MM.1S (cell line): ENCODE results near the gene RAB3B.

Source experiments
- DNase-seq: peaks from one replicate; pipeline ENCODE4 v3.0.0-alpha.2; 2015
- H2AFZ ChIP-seq: fragments of 300-600 bp; sonication (generic); 2 replicates; pipeline ENCODE4 v1.6.0; 2016; ENCODE audit warnings: antibody characterized with exemption, low read length
- H3F3A ChIP-seq: fragments of 300-600 bp; sonication (generic); 2 replicates; pipeline ENCODE4 v1.6.1; 2016; ENCODE audit warnings: mild to moderate bottlenecking, antibody characterized with exemption, low read length, moderate library complexity, mixed read lengths; ENCODE audit not compliant: insufficient read depth
- H3K27ac ChIP-seq: fragments of 300-600 bp; sonication (generic); 2 replicates; pipeline ENCODE4 v1.5.1; 2016; ENCODE audit warnings: mild to moderate bottlenecking, low read length
- H3K27me3 ChIP-seq: fragments of 300-600 bp; sonication (generic); replicated peaks from 2 replicates; pipeline ENCODE4 v1.6.0; 2016; ENCODE audit warnings: low read length; ENCODE audit not compliant: insufficient read depth
- H3K36me3 ChIP-seq: fragments of 300-600 bp; sonication (generic); replicated peaks from 2 replicates; pipeline ENCODE4 v1.6.1; 2016; ENCODE audit warnings: mild to moderate bottlenecking, low read length, mixed read lengths; ENCODE audit not compliant: insufficient read depth
- H3K4me1 ChIP-seq: fragments of 300-600 bp; sonication (generic); 2 replicates; pipeline ENCODE4 v1.6.1; 2016; ENCODE audit warnings: low read length, mixed read lengths
- H3K4me2 ChIP-seq: fragments of 300-600 bp; sonication (generic); 2 replicates; pipeline ENCODE4 v1.6.0; 2016; ENCODE audit warnings: low read depth, low read length
- H3K4me3 ChIP-seq: fragments of 300-600 bp; sonication (generic); 2 replicates; pipeline ENCODE4 v1.5.1; 2016; ENCODE audit warnings: low read length, mixed read lengths
- H3K79me2 ChIP-seq: fragments of 300-600 bp; sonication (generic); 2 replicates; pipeline ENCODE4 v1.6.1; 2016; ENCODE audit warnings: mixed run types, low read length, mixed read lengths
- H3K9ac ChIP-seq: fragments of 300-600 bp; sonication (generic); 2 replicates; pipeline ENCODE4 v1.6.1; 2016; ENCODE audit warnings: low read length, mixed read lengths
- H3K9me2 ChIP-seq: fragments of 300-600 bp; sonication (generic); replicated peaks from 2 replicates; pipeline ENCODE4 v1.6.1; 2016; ENCODE audit warnings: mild to moderate bottlenecking, low read length, mixed read lengths; ENCODE audit not compliant: insufficient read depth
- H3K9me3 ChIP-seq: fragments of 300-600 bp; sonication (generic); replicated peaks from 2 replicates; pipeline ENCODE4 v1.6.1; 2016; ENCODE audit warnings: mild to moderate bottlenecking, low read length, mixed read lengths; ENCODE audit not compliant: insufficient read depth
- H4K20me1 ChIP-seq: fragments of 300-600 bp; sonication (generic); 2 replicates; pipeline ENCODE4 v1.6.1; 2016; ENCODE audit warnings: mild to moderate bottlenecking, low read length, moderate library complexity, mixed read lengths; ENCODE audit not compliant: insufficient read depth
- CTCF ChIP-seq: fragments of 300-600 bp; sonication (generic); IDR thresholded peaks from 2 replicates; pipeline ENCODE4 v1.5.1; 2016; ENCODE audit warnings: antibody characterized with exemption, low read length, mixed read lengths
- EZH2 ChIP-seq: fragments of 300-600 bp; sonication (generic); optimal IDR thresholded peaks from 2 replicates; pipeline ENCODE3; 2017; ENCODE audit warnings: low read depth, mild to moderate bottlenecking, antibody characterized with exemption, low read length, mixed read lengths
- EZH2phosphoT487 ChIP-seq: fragments of 300-600 bp; sonication (generic); IDR thresholded peaks from 2 replicates; pipeline ENCODE4 v1.6.1; 2018; ENCODE audit warnings: antibody characterized with exemption, low read length

RAB3B gene

GRCh38 chr1:51990478-51990965 lies at the start of gene RAB3B:
RAB3B (minus strand) TSS chr1:51990700; CDS start chr1:51977117, 13,583 bp downstream.
- Histone ChIP-seq H3K4me2 (peak within 1 kb of the TSS; percentile 49), H3K27ac (no peak within 1 kb of the TSS), H3K9me3 (no peaks in the 10 kb centered on the region), H3K4me1 (peaks cover 4% of the 10 kb centered on the region; the same call in 1 of the 2 replicates), H4K20me1 (no peaks in the 10 kb centered on the region), H3K9me2 (no peaks in the 10 kb centered on the region), H3K79me2 (0 out of 2 replicates have a peak, but pooled peaks cover 3% of the 10 kb centered on the region), H2AFZ (peak within 1 kb of the TSS; percentile 90), H3K4me3 (peak within 1 kb of the TSS; percentile 71), H3K27me3 (no peaks in the 10 kb centered on the region), H3K9ac (peak within 1 kb of the TSS; percentile 64), H3K36me3 (no peaks in the 10 kb centered on the region), H3F3A (no peaks in the 10 kb centered on the region; the same call in 1 of the 2 replicates)
- DNase-seq: peak; percentile 86
- TF ChIP-seq EZH2phosphoT487: no peak
- no peak for TF ChIP-seq EZH2
- no peak for TF ChIP-seq CTCF

- Histone ChIP-seq H3K9me3 (no peaks in the 10 kb centered on the region), H2AFZ (no peak overlapping the region), H4K20me1 (no peaks in the 10 kb centered on the region), H3K4me3 (no peak overlapping the region), H3K9me2 (no peaks in the 10 kb centered on the region), H3K9ac (no peak overlapping the region), H3F3A (peaks cover 10% of the 10 kb centered on the region), H3K27ac (no peak overlapping the region), H3K4me1 (no peaks in the 10 kb centered on the region), H3K27me3 (no peaks in the 10 kb centered on the region), H3K79me2 (peaks cover 7% of the 10 kb centered on the region), H3K4me2 (no peak overlapping the region), H3K36me3 (no peaks in the 10 kb centered on the region)
- no peak for DNase-seq
- TF ChIP-seq CTCF (no peak), EZH2phosphoT487 (no peak), EZH2 (no peak)
Observed at GRCh38 chr1:52037909-52038308, 47.4 kb upstream of the RAB3B start.

- no peak for DNase-seq
- no peaks in the 10 kb centered on the region for H4K20me1 ChIP-seq
- TF ChIP-seq EZH2 (no peak), CTCF (no peak), EZH2phosphoT487 (no peak)
- no peaks in the 10 kb centered on the region for H3K9me2 ChIP-seq
- H3F3A ChIP-seq: peaks cover 15% of the 10 kb centered on the region
- no peak overlapping the region for H3K27ac ChIP-seq
- H3K9me3 ChIP-seq: no peaks in the 10 kb centered on the region
- H3K4me2 ChIP-seq: no peak overlapping the region
- no peak overlapping the region for H3K4me3 ChIP-seq
- no peaks in the 10 kb centered on the region for H3K27me3 ChIP-seq
- H3K4me1 ChIP-seq: no peaks in the 10 kb centered on the region
- no peak overlapping the region for H3K9ac ChIP-seq
- H3K79me2 ChIP-seq: peaks cover 12% of the 10 kb centered on the region
- H3K36me3 ChIP-seq: no peaks in the 10 kb centered on the region
- no peak overlapping the region for H2AFZ ChIP-seq
Observed at GRCh38 chr1:52037402-52037814, 46.9 kb upstream of the RAB3B start.
